Measurements from ENCODE around the gene CAMKK2.

- TF ChIP-seq CTCF (IDR thresholded peaks at IDR 0.05; ENCODE audit: low read depth, low read length) = no peak
- no peak for TF ChIP-seq POLR2A (IDR thresholded peaks at IDR 0.05; ENCODE audit: extremely low read depth, insufficient read length)
- TF ChIP-seq MYC (IDR thresholded peaks at IDR 0.05; ENCODE audit: low read depth, low read length) = no peak
These were observed 6.5 kb downstream of the CAMKK2 start for GRCh38 chr12:121289962-121290361.

Measured in NB4 (cell line).